NT2/D1 (cell line): Measurements from ENCODE around the gene DENND5B.

ENCODE experiments used
- DNase-seq: peaks from one replicate; pipeline ENCODE4 v3.0.0-alpha.2; 2011; ENCODE audit warnings: low read depth, low spot score
- H3K27me3 ChIP-seq: 2 replicates; pipeline ENCODE4 v1.6.0; 2011; ENCODE audit warnings: mild to moderate bottlenecking; ENCODE audit not compliant: insufficient read length, insufficient read depth
- H3K36me3 ChIP-seq: 2 replicates; pipeline ENCODE4 v1.6.1; 2011; ENCODE audit warnings: mild to moderate bottlenecking, low read length, mixed read lengths; ENCODE audit not compliant: insufficient read depth, insufficient read length
- H3K4me1 ChIP-seq: 2 replicates; pipeline ENCODE4 v1.5.1; 2011; ENCODE audit not compliant: insufficient read depth, insufficient read length
- H3K4me3 ChIP-seq: 2 replicates; pipeline ENCODE4 v1.5.1; 2011; ENCODE audit warnings: low read depth; ENCODE audit not compliant: insufficient read length
- H3K9ac ChIP-seq: 2 replicates; pipeline ENCODE4 v1.6.0; 2011; ENCODE audit warnings: low read depth; ENCODE audit not compliant: insufficient read length
- H3K9me3 ChIP-seq: 2 replicates; pipeline ENCODE4 v1.5.1; 2011; ENCODE audit warnings: mild to moderate bottlenecking, low read length; ENCODE audit not compliant: insufficient read depth
- SUZ12 ChIP-seq: IDR thresholded peaks from 2 replicates; pipeline ENCODE4 v1.6.1; 2011; ENCODE audit not compliant: insufficient read length, insufficient read depth; ENCODE audit errors: extremely low read depth
- YY1 ChIP-seq: IDR thresholded peaks from 2 replicates; pipeline ENCODE4 v1.6.1; 2011; ENCODE audit not compliant: insufficient read length, insufficient read depth
- ZNF274 ChIP-seq: IDR thresholded peaks from 2 replicates; pipeline ENCODE4 v1.6.1; 2011; ENCODE audit warnings: mild to moderate bottlenecking, low read depth, low read length

The DENND5B gene

DNA sequence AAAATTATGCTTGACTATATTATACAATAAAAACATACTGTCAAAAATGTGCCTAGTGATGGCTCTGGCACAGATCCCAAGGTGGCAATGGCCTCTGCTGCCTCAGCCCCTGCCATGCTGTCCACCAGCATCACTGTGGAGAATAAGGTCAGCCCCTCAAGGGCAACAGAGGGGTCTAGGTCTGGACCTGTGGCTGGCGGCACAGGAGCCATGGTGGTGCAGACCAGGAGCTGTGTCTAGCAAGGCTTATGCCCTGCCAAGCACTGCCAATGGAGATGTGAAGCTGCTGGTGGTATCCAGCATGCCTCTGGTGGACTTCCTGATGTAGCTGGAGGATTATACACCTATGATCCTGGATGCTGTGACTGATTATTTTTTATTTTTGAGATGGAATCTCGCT is 125.9 kb downstream of the DENND5B start:
- H3K36me3 ChIP-seq: peaks cover 3% of the 10 kb centered on the region
- TF ChIP-seq ZNF274: no peak
- no peak overlapping the region for H3K4me3 ChIP-seq
- H3K4me1 ChIP-seq: peaks cover 3% of the 10 kb centered on the region
- H3K9me3 ChIP-seq: no peaks in the 10 kb centered on the region
- H3K9ac ChIP-seq: no peak overlapping the region
- H3K27me3 ChIP-seq: no peaks in the 10 kb centered on the region
- DNase-seq: no peak

DNA sequence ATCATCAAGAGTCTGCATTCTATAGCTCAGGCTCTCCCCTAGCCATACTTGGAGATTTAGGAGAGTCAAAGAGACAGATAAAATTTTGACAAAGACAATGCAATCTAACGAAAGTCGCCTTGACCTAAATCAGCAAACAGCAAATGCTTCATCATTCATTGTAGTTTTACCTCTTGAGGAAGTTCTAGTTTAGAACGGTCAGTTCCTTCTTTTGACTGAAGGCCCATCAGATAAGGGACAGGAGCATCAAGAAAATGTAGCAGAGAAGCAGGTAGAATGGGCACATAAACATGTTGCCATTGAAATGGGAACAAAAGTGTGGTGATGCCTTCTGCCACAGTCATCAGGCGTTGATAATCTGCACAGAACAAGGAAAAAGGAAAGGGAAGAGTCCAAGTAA is 130.9 kb downstream of the DENND5B start:
- peaks cover 4% of the 10 kb centered on the region for H3K36me3 ChIP-seq
- TF ChIP-seq ZNF274 (no peak), YY1 (no peak), SUZ12 (no peak)
- no peak for DNase-seq
- H3K4me3 ChIP-seq: no peak overlapping the region
- H3K9me3 ChIP-seq: no peaks in the 10 kb centered on the region
- no peaks in the 10 kb centered on the region for H3K27me3 ChIP-seq
- H3K4me1 ChIP-seq: peaks cover 3% of the 10 kb centered on the region
- no peak overlapping the region for H3K9ac ChIP-seq

DNA sequence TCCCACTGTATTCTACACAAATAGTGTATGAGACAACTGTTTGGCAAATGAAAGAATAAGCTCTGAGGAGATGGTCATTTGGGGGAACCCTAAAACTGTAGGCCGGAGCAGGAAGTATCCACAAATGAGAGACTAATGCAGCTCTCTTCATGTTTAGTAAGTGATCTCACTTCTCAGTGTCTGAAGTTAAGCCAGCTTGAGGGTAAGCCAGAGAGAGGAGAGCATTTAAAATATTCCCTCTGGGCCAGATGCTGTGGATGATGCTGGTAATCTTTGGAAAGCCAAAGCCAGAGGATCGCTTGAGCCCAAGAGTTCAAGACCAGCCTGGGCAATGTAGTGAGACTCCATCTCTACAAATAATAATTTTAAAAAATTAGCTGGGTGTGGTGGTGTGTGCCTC is 134.4 kb downstream of the DENND5B start:
- DNase-seq: no peak
- no peaks in the 10 kb centered on the region for H3K9me3 ChIP-seq
- peaks cover 11% of the 10 kb centered on the region for H3K36me3 ChIP-seq
- H3K4me3 ChIP-seq: no peak overlapping the region
- no peaks in the 10 kb centered on the region for H3K4me1 ChIP-seq
- TF ChIP-seq ZNF274: no peak
- TF ChIP-seq YY1: no peak
- TF ChIP-seq SUZ12: no peak
- H3K27me3 ChIP-seq: no peaks in the 10 kb centered on the region
- H3K9ac ChIP-seq: no peak overlapping the region

DNA sequence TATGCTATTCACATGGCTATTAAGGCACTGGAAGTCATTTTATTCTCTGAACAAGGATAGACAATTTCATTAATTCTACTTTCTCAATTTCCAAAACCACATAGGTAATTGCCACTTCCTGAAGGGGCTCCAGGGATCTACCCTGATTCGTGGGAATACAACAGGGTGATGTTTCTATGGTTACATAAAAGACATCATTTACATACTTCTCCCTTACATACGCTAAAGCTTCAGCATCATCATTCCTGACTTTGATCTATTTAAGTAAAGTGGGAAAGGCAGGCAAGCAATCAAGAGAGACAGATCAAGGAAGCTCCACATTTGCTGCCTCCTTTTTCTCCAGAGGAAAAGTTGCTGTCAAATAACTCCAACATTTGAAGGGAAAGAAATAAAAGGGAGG is 146.2 kb downstream of the DENND5B start:
- TF ChIP-seq YY1: no peak
- no peak for TF ChIP-seq SUZ12
- TF ChIP-seq ZNF274: no peak
- Histone ChIP-seq H3K4me3 (no peak overlapping the region), H3K36me3 (peaks cover 3% of the 10 kb centered on the region), H3K9ac (no peak overlapping the region), H3K9me3 (no peaks in the 10 kb centered on the region), H3K4me1 (no peaks in the 10 kb centered on the region), H3K27me3 (no peaks in the 10 kb centered on the region)
- no peak for DNase-seq

DNA sequence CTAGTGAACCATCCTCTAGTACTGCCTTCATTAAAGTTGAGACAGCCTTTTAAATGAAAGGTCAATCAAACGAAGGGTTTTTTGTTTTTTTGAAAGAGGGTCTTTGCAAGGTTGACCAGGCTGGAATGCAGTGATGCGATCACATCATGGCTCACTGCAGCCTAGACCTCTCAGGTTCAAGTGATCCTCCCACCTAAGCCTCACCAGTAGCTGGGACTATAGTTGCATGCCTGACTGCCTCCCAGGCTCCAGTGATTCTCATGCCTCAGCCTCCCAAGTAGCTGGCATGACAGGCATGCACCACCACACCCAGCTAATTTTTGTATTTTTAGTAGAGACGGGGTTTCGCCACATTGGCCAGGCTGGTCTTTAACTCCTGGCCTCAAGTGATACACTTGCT is 150.3 kb downstream of the DENND5B start:
- DNase-seq: no peak
- no peak for TF ChIP-seq YY1
- TF ChIP-seq ZNF274: no peak
- TF ChIP-seq SUZ12: no peak
- no peak overlapping the region for H3K4me3 ChIP-seq
- H3K27me3 ChIP-seq: no peaks in the 10 kb centered on the region
- H3K9ac ChIP-seq: no peak overlapping the region
- no peaks in the 10 kb centered on the region for H3K9me3 ChIP-seq
- H3K36me3 ChIP-seq: no peaks in the 10 kb centered on the region
- no peaks in the 10 kb centered on the region for H3K4me1 ChIP-seq

DNA sequence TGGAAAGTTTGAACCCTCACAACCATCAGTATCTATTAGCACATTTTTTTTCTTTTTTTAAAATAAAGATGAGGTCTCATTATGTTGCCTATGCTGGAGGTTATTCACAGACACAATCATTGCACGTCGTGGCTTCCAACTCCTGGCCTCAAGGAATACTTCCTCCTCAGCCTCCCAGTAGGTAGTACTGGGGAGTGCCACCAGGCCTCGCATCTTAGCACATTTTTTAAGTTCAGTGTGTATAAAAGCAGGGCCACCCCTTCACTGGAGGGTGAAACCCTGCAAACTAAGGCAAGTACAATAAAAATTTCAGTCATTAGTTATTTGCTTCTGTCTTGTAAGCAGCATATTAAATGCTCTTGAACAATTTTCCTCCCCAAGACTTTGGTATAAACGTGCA is 150.8 kb downstream of the DENND5B start:
- Histone ChIP-seq H3K27me3 (no peaks in the 10 kb centered on the region), H3K9ac (no peak overlapping the region), H3K4me3 (no peak overlapping the region), H3K36me3 (no peaks in the 10 kb centered on the region), H3K4me1 (no peaks in the 10 kb centered on the region), H3K9me3 (no peaks in the 10 kb centered on the region)
- TF ChIP-seq YY1 (no peak), SUZ12 (no peak), ZNF274 (no peak)
- DNase-seq: no peak

DNA sequence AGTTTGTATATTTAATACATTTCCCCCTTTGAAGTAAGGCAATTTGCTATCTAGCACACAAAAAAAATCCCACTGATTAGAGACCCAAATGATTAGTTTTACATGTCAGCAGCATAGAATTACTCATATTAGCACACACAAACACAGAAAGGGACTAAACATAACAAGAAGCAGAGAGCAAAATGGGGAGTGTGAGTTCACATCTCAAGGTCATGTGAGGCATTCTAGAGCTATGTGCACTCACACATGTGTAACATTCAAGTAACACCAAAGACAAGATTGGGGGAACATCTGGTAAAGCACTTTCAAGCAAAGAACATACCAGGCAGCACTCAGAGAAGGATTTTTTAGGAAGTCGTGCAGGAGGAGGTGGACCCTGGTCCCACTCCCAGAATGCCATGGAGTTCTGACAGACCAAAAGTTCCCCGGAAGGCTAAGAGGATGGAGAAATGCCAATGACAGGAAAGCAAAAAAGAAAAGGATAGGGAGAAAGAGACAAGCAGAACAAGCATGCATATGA is 159.2 kb downstream of the DENND5B start:
- Histone ChIP-seq H3K4me1 (no peaks in the 10 kb centered on the region), H3K36me3 (no peaks in the 10 kb centered on the region), H3K9ac (no peak overlapping the region), H3K27me3 (no peaks in the 10 kb centered on the region), H3K4me3 (no peak overlapping the region), H3K9me3 (no peaks in the 10 kb centered on the region)
- no peak for DNase-seq
- no peak for TF ChIP-seq YY1
- no peak for TF ChIP-seq SUZ12
- TF ChIP-seq ZNF274: no peak

DNA sequence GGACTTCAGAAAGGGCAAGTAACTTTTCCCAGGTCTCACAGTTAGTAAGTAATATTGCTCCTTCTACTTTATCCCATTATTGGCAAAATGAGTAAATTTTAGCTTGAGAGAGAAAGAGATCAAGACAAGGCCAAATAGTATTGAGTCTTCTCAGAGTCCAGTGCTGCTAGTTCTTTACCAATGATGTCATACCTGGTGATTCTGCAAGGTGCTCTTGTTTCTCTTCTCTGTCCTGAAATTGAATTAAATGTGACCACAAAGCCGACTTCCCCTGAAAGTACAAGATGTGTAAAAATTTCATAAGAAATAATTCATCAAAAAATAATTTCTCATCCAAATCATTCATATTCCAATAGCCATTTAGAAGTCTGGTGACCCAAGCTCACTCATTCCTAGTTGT is 167.5 kb downstream of the DENND5B start:
- H3K9me3 ChIP-seq: no peaks in the 10 kb centered on the region
- no peak for DNase-seq
- no peak for TF ChIP-seq SUZ12
- no peak for TF ChIP-seq ZNF274
- no peak for TF ChIP-seq YY1
- no peak overlapping the region for H3K9ac ChIP-seq
- peaks cover 3% of the 10 kb centered on the region for H3K36me3 ChIP-seq
- no peaks in the 10 kb centered on the region for H3K27me3 ChIP-seq
- no peak overlapping the region for H3K4me3 ChIP-seq
- no peaks in the 10 kb centered on the region for H3K4me1 ChIP-seq
